ENCODE results near the gene RALGPS1.

Gene RALGPS1

GRCh38 chr9:127155314-127155960 is 240.9 kb downstream of the RALGPS1 start:
- TF ChIP-seq CTCF (conservative IDR thresholded peaks at IDR 0.05) = no peak
- H3K27ac ChIP-seq = no peak overlapping the region

- H3K27ac ChIP-seq = peak overlapping the region; percentile 45
- no peak for TF ChIP-seq CTCF (conservative IDR thresholded peaks at IDR 0.05)
Observed at GRCh38 chr9:127158786-127159324, 244.3 kb downstream of the RALGPS1 start.

- TF ChIP-seq CTCF (conservative IDR thresholded peaks at IDR 0.05) = no peak
- peak overlapping the region; percentile 45 for H3K27ac ChIP-seq
Observed at GRCh38 chr9:127159325-127159801, 244.8 kb downstream of the RALGPS1 start.

- TF ChIP-seq CTCF (conservative IDR thresholded peaks at IDR 0.05) = no peak
- H3K27ac ChIP-seq = peak overlapping the region; percentile 45
Observed at GRCh38 chr9:127159949-127160610, 245.5 kb downstream of the RALGPS1 start.

GRCh38 chr9:127161081-127161624 is 246.6 kb downstream of the RALGPS1 start:
- peak overlapping the region; percentile 45; the same call in 1 of the 2 replicates for H3K27ac ChIP-seq
- no peak for TF ChIP-seq CTCF (conservative IDR thresholded peaks at IDR 0.05)

GRCh38 chr9:127162046-127162863 is 247.7 kb downstream of the RALGPS1 start:
- no peak for TF ChIP-seq CTCF (conservative IDR thresholded peaks at IDR 0.05)
- peak overlapping the region; percentile 45 for H3K27ac ChIP-seq

Measured in VCaP (cell line).